ENCODE results near the gene CABP1. TPM values are rescaled to one million over a fixed set of nuclear protein-coding genes. Genes with fewer than 3 reads are reported as not detected.

CABP1 gene
- total and polyA plus RNA-seq, 2 of the 13 experiments (the other 11 are each of a cell fraction or from before 2014, with no cell fraction given), result not detected

- TF ChIP-seq, protein P1, sequence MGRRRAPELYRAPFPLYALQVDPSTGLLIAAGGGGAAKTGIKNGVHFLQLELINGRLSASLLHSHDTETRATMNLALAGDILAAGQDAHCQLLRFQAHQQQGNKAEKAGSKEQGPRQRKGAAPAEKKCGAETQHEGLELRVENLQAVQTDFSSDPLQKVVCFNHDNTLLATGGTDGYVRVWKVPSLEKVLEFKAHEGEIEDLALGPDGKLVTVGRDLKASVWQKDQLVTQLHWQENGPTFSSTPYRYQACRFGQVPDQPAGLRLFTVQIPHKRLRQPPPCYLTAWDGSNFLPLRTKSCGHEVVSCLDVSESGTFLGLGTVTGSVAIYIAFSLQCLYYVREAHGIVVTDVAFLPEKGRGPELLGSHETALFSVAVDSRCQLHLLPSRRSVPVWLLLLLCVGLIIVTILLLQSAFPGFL (CRISPR knock-in tag; IDR thresholded peaks at IDR 0.05), result no peak
- TF ChIP-seq, protein P2, sequence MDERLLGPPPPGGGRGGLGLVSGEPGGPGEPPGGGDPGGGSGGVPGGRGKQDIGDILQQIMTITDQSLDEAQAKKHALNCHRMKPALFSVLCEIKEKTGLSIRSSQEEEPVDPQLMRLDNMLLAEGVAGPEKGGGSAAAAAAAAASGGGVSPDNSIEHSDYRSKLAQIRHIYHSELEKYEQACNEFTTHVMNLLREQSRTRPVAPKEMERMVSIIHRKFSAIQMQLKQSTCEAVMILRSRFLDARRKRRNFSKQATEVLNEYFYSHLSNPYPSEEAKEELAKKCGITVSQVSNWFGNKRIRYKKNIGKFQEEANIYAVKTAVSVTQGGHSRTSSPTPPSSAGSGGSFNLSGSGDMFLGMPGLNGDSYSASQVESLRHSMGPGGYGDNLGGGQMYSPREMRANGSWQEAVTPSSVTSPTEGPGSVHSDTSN (CRISPR knock-in tag; IDR thresholded peaks at IDR 0.05), result 0 out of 2 replicates have a peak, but pooled peaks have one; percentile 24
- TF ChIP-seq MAZ (IDR thresholded peaks at IDR 0.05; ENCODE audit: borderline replicate concordance, low read depth, low read length), result no peak
- peak; percentile 36; the same call in 1 of the 2 replicates for TF ChIP-seq MAZ (CRISPR knock-in tag; IDR thresholded peaks at IDR 0.05; ENCODE audit: low read depth)
- TF ChIP-seq, protein P3, sequence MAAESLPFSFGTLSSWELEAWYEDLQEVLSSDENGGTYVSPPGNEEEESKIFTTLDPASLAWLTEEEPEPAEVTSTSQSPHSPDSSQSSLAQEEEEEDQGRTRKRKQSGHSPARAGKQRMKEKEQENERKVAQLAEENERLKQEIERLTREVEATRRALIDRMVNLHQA (CRISPR knock-in tag; IDR thresholded peaks at IDR 0.05), result no peak
- TF ChIP-seq ZNF644 (CRISPR knock-in tag; IDR thresholded peaks at IDR 0.05; ENCODE audit: low read depth), result no peak
- peak; percentile 62 for TF ChIP-seq YEATS4 (CRISPR knock-in tag; IDR thresholded peaks at IDR 0.05; ENCODE audit: borderline replicate concordance)
- TF ChIP-seq TAF1 (CRISPR knock-in tag; IDR thresholded peaks at IDR 0.05), result peak; percentile 47; the same call in 1 of the 2 replicates
- TF ChIP-seq ZSCAN31 (CRISPR knock-in tag; IDR thresholded peaks at IDR 0.05; ENCODE audit: low read depth), result 0 out of 2 replicates have a peak, but pooled peaks have one; percentile 41
- peak; percentile 39; the same call in 1 of the 2 replicates for TF ChIP-seq DRAP1 (CRISPR knock-in tag; IDR thresholded peaks at IDR 0.05)
- peak; percentile 39; the same call in 1 of the 2 replicates for TF ChIP-seq SP2 (CRISPR knock-in tag; IDR thresholded peaks at IDR 0.05)
- no peak for TF ChIP-seq ARID2 (CRISPR knock-in tag; IDR thresholded peaks at IDR 0.05; ENCODE audit: borderline replicate concordance)
- TF ChIP-seq ZNF280B (CRISPR knock-in tag; IDR thresholded peaks at IDR 0.05; ENCODE audit: borderline replicate concordance), result peak; percentile 69; the same call in 1 of the 2 replicates
- no peak for TF ChIP-seq ISL2 (CRISPR knock-in tag; IDR thresholded peaks at IDR 0.05)
- TF ChIP-seq AKAP8 (CRISPR knock-in tag; IDR thresholded peaks at IDR 0.05), result no peak
- TF ChIP-seq KLF15 (CRISPR knock-in tag; IDR thresholded peaks at IDR 0.05; ENCODE audit: borderline replicate concordance), result no peak
- 0 out of 2 replicates have a peak, but pooled peaks have one; percentile 29 for TF ChIP-seq MAX (IDR thresholded peaks at IDR 0.05)
- TF ChIP-seq KDM5A (IDR thresholded peaks at IDR 0.05; ENCODE audit: borderline replicate concordance, low read length), result no peak
- TF ChIP-seq JUND (CRISPR knock-in tag; IDR thresholded peaks at IDR 0.05), result no peak
- no peak for TF ChIP-seq ZNF883 (CRISPR knock-in tag; IDR thresholded peaks at IDR 0.05; ENCODE audit: not compliant biosample characterization)
- peak; percentile 70 for TF ChIP-seq SAP130 (CRISPR knock-in tag; IDR thresholded peaks at IDR 0.05; ENCODE audit: low read depth)
- TF ChIP-seq CEBPG (CRISPR knock-in tag; IDR thresholded peaks at IDR 0.05), result no peak
- TF ChIP-seq SMYD3 (CRISPR knock-in tag; IDR thresholded peaks at IDR 0.05), result no peak
- TF ChIP-seq ZNF556 (CRISPR knock-in tag; IDR thresholded peaks at IDR 0.05; ENCODE audit: borderline replicate concordance), result 0 out of 2 replicates have a peak, but pooled peaks have one; percentile 65
- TF ChIP-seq SCMH1 (CRISPR knock-in tag; IDR thresholded peaks at IDR 0.05; ENCODE audit: borderline replicate concordance), result no peak
Observed at GRCh38 chr12:120710031-120710804, 69.8 kb downstream of the CABP1 start, which contains the start of gene UNC119B (continued).
